ENCODE results near the gene NTNG1.

- TF ChIP-seq CTCF (conservative IDR thresholded peaks at IDR 0.05; ENCODE audit: low read length) (no peak), EZH2phosphoT487 (IDR thresholded peaks at IDR 0.05; ENCODE audit: borderline replicate concordance, low read depth, low read length) (no peak)
Observed at GRCh38 chr1:107413546-107413945, 272.7 kb downstream of the NTNG1 start.
